Stomach (tissue), 4 donors: ENCODE measurements around the gene TRIP13.

ENCODE experiments used
- EP300 ChIP-seq: sonication (generic); formaldehyde crosslinking; IDR thresholded peaks from one replicate; pipeline ENCODE4 v1.6.1; 2017; ENCODE audit warnings: antibody characterized with exemption
- TF ChIP-seq, protein P1 (sequence below), 7 experiments: fragments of 450-650 bp in 4 of 7; fragments of 200-600 bp in 3 of 7; sonication (generic) in 3 of 7; IDR thresholded peaks; one replicate each; pipeline ENCODE4 v1.5.1; 2016 to 2019; ENCODE audit warnings: antibody characterized with exemption in 7 of 7, control low read depth in 2 of 7, mild to moderate bottlenecking in 1 of 7

- TF ChIP-seq EP300: no peak
- TF ChIP-seq, protein P1, sequence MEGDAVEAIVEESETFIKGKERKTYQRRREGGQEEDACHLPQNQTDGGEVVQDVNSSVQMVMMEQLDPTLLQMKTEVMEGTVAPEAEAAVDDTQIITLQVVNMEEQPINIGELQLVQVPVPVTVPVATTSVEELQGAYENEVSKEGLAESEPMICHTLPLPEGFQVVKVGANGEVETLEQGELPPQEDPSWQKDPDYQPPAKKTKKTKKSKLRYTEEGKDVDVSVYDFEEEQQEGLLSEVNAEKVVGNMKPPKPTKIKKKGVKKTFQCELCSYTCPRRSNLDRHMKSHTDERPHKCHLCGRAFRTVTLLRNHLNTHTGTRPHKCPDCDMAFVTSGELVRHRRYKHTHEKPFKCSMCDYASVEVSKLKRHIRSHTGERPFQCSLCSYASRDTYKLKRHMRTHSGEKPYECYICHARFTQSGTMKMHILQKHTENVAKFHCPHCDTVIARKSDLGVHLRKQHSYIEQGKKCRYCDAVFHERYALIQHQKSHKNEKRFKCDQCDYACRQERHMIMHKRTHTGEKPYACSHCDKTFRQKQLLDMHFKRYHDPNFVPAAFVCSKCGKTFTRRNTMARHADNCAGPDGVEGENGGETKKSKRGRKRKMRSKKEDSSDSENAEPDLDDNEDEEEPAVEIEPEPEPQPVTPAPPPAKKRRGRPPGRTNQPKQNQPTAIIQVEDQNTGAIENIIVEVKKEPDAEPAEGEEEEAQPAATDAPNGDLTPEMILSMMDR (IDR thresholded peaks at IDR 0.05): no peak
These were observed 63.4 kb downstream of the TRIP13 start for GRCh38 chr5:955886-956761.
